CD4-positive, alpha-beta T cell treated with Interleukin-17A for 4 hours (primary cell): ENCODE measurements around the gene HS6ST2.
"Not testable (repeated sequence)": the region's sequence is repeated elsewhere in the genome, so short reads cannot be mapped to it uniquely, and the experiment has no call there.

Experiments used
- DNase-seq: peaks from one replicate; pipeline ENCODE4 v3.0.0-alpha.2; 2020; ENCODE audit warnings: mixed read lengths

HS6ST2 gene

DNA sequence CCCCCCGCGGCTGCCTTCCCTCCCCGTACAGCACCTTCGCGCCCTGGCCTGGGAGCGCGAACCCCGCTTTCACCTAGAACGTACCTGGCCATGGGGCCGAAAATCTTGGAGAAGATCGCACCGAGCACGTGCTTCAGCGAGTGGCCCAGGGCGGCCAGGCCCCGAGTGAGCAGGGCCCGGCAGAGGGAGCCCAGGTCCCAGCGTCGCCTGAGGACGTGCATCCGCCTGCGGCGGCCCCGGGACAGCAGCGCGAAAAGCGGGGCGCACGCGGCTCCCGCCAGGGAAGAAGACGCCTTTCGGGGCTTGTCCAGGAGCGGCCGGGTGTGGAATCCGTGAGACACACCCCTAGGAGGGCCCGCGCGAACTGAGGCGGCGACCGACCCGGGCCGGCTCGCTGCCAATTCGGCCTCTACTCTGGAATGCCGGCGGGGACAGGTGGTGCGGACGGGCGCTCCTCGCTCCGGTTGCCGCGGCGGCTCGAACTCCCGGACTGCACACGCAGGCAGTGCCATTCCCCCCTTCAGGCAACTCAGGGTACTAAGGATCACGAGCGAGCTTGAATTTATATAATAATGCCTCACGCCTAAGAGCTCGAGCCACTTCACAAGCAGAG lies at the start of gene HS6ST2:
Gene HS6ST2, minus strand, starts transcription at position 539 of the 613 bp plus-strand sequence.
- DNase-seq = no peak

GRCh38 chrX:133007458-133007857 lies 49.0 kb upstream of the HS6ST2 start:
- DNase-seq = no peak

DNA sequence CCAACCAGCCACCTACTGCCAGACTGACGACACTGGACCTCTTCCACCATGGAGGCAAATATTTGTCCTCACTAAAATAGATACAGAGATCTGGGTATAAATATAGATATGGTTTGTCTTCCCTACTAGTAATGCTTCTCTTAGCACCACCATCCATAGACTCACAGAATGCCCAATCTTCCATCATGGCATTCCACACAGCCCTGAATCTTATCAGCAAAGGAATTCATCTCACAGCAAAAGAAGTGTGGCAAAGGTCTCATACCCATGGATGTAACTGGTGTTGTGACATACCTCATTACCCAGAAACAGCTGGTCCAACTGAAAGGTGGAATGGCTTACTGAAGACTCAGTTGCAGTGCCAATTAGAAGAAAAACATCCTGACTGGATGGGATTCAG lies 47.2 kb upstream of the HS6ST2 start:
- no peak for DNase-seq

DNA sequence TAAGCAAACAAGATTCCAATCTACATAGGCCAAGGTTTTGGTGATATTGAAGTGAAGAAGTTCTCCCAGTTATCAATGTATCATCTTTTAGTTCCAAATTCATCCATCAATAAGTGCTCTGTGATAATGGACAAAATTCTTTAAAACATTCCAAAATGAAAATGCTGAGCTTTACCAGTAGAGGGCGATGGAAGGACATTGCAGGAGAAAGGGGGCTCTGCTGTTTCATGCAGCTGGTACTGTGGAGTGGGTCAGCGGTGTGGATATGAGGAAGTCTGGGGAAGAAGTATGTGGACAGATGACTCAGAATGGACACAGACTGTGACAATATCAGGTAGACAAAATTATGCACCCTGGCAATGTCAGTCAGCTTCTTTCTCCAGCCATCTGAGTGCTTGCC lies 46.6 kb upstream of the HS6ST2 start:
- DNase-seq = no peak

DNA sequence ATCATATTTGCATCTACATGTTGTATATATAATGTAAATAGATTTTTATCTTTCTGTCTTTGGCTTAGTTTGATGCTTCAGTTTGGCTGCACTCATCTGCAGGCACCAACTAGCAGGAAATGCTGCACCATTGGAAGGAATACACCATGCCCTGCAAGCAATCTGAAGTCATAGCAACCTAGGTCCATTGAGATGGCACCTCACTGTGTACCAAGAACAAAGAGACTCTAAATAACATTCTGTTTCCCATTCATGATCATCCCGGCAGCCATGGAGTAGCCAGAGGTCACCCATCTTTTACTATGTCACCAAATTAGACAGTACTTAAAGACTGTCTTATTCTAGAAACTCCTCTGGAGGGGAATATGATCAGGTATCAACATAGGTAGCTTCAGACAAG lies 40.8 kb upstream of the HS6ST2 start:
- no peak for DNase-seq

DNA sequence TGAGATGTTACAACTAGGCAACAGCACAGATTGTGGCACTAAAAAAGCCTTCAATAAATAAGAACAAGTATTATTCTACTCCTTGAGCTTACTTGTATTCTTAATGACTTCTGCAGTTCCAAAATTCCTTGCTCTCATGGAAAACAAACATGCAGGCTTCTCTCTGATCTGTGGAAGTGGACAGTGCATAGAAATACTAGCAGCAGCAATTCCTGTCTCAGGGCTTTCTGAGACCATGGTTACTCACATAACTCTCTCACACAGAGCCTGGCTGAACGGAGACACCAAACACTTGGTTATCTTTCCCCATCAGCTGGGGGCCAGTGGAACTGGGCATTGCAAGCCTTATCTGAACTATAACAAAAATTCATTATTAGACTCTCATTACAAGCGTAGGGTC lies 32.4 kb upstream of the HS6ST2 start:
- no peak for DNase-seq

- DNase-seq = no peak
Measured at GRCh38 chrX:132986556-132986955, 28.1 kb upstream of the HS6ST2 start.

DNA sequence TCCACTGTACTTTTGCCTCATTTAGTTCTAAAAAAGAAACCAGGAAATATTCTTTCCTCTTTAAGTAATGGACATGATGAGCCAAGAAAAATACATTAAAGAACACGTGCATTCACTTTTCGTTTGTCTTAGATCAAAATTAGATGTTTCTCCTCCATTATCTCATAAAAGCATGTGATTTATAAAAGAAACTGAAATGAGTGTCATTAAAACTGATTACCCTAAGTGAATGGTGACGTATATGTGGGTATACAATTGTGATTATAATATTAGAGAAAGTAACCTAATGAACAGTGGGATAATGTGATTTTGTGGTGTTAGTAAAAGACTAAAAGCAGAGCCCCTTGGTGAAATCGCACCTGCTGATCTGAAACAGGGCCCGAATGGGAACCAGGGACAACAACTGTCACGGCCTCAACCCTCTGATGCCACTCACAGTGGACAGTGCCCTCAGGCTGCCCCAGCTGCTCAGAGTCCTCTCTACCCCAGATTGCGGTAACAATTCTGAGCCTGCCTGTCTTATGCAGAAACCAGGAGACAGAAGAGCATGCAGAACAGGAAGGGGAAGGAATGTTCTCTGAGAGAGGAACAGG lies 25.7 kb upstream of the HS6ST2 start:
- DNase-seq = no peak

DNA sequence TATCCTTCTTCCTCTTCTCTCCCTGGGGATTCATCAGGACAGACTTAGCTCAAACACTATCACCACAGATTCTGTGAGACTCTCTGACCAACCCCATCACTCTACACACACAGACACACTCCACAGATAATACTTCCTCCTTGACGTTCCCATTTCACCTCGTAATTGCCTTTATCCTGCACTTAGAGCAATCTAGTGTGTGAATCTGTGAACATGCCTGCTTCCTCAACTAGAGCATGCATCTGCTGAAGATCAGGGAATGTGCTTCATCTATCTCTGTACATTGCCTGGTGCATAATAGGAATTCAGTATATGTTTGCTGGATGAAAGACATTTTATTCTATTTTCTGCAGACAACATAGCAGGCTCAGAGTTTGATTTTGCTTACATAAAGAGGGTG lies 25.1 kb upstream of the HS6ST2 start:
- no peak for DNase-seq

GRCh38 chrX:132980035-132980434 lies 21.6 kb upstream of the HS6ST2 start:
- DNase-seq = not testable (repeated sequence)

- no peak for DNase-seq
Measured at GRCh38 chrX:132968296-132968949, 10.0 kb upstream of the HS6ST2 start.

DNA sequence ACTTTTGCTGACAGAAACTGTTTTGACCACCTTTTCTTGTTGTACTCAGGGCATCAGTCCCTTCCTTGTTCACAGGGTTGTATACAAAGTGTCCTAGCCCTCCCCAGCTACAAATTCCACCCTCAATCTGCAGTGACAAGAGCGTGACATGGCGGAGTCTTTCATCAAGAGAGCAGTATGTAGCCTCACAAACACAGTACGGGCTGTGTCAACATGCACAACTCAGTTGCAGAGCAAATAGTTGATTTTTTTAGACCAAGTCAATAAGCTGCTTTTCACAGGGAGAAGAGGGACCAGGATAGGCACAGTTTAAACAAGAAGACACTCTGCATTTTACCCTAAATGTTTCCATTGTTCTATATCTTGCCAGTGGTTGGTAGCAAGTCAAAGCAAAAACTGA lies 8.6 kb upstream of the HS6ST2 start:
- no peak for DNase-seq

DNA sequence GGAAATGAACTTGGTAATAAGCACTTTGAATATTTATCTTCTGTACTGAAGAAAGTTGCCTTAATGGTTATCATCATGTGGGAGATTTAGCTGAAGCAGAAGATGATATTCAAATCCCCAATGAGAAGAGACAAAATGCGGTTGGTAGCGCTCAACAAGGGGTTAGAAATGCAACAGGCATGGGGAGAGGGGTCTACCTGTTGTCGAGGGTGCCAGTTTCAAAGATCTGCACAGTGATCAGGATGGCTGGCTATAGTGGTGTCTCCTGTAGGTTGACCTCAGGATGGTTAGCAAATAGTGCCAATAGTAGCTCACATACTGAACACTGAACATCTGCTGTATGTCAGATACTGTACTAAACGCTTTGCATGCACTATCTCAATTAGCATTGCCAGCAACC lies 7.0 kb upstream of the HS6ST2 start:
- DNase-seq = no peak

DNA sequence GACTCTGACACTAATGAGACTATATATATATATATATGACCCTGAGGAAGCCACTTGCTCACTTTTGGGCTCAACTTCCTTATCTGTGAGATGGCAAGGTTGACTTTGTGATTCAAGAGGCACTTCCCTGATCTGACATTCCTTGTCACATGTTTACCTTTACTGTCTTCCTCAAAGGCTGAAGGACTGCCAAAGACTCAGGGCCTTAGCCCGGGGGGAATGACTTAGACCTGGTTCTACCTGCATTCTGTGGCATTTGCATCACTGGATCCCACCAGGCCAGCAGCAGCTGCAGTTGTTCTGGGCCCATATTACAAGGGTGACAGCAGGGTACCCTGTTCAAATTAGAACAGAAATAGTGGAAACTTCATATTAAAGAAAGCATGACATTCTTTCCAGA lies 3.1 kb upstream of the HS6ST2 start:
- no peak for DNase-seq

GRCh38 chrX:132957211-132958090 lies 978 bp downstream of the HS6ST2 start:
- DNase-seq = no peak

DNA sequence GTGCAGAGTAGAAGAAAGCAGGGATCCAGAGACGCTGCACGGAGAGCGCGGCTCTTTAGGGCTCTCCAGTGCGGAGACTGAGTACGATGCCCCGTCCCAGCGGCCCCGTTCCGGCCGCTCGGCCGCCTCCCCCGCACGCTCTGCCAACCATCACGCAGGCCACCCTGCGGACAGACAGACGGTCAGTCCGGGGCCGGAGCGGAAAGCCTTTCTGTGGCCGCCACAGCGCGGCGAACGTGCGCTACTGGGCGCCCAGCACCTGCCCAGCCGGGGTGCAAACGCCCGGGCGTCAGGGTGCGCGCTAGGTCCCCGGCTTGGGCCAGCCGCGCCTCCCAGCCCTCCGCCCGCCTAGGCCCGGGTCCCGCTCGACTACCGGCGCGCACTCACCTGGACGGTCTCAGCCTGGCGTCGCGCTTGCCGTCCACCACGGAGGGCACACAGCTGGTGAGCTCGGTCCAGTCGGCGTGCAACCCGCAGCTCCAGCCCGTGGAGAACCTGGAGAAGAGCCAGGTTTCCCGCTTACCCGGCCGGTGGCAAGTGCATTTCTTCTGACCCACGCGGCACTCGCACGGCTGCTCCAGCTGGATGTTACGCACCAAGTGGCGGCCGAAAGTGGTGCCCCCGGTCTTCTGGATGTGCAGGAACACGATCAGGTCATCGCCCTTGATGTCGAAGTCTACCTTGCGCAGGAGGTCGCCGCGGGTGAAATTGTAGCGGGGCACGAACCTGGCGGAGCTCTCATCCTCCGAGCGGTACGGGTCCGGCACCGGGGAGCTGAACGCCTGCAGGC lies 1.8 kb downstream of the HS6ST2 start:
- no peak for DNase-seq

- no peak for DNase-seq
Measured at GRCh38 chrX:132955690-132956089, 2.7 kb downstream of the HS6ST2 start.

GRCh38 chrX:132954323-132954722 lies 4.1 kb downstream of the HS6ST2 start:
- DNase-seq = no peak

GRCh38 chrX:132953354-132953753 lies 5.1 kb downstream of the HS6ST2 start:
- no peak for DNase-seq

DNA sequence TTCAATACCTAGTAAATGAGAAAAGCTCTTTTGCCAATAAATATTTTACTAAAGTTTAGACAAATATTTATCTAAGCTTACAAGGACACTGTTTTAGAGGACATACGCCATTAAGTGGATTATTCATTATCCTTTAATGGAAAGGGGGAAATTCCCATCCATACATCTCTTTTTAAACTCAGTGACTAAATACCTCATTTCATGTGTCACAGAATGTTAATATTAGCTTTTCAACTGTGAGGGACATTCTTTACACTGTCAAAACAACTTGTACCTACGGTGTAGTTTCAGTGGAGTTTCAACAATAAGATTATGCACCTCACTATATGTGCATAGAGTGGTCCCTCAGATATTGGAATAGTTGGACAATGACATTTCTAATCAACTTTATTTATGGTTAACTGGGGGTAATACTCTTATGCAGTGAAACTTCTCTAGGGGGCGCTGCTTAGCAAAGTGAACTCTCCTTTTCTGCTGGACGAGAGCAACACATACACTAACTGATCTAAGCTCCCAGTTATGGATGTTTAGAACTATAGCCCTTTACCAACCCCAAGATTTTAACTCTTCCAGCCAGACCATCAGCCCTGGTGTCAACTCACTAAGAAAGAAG lies 9.7 kb downstream of the HS6ST2 start:
- DNase-seq = no peak

- DNase-seq = not testable (repeated sequence)
Measured at GRCh38 chrX:132945055-132945599, 13.3 kb downstream of the HS6ST2 start.
